GM12864 (cell line): Measurements from ENCODE around the gene HYCC2.
"Not testable (repeated sequence)": the region's sequence is repeated elsewhere in the genome, so short reads cannot be mapped to it uniquely, and the experiment has no call there.

Experiments
- DNase-seq: peaks from one replicate; pipeline ENCODE4 v3.0.0-alpha.2; 2011; ENCODE audit warnings: low read depth
- H3K4me3 ChIP-seq: 2 replicates; pipeline ENCODE4 v1.5.1; 2011; ENCODE audit warnings: mild to moderate bottlenecking, low read depth, low read length, control low read depth
- CTCF ChIP-seq: IDR thresholded peaks from 2 replicates; pipeline ENCODE4 v1.5.1; 2011; ENCODE audit warnings: low read depth, mild to moderate bottlenecking, moderate library complexity, low read length, control low read depth, inconsistent platforms; ENCODE audit errors: missing control alignments

HYCC2 gene

GRCh38 chr2:201057087-201057521 lies 14.4 kb downstream of the HYCC2 start:
- TF ChIP-seq CTCF: no peak
- no peak overlapping the region for H3K4me3 ChIP-seq
- DNase-seq: no peak

DNA sequence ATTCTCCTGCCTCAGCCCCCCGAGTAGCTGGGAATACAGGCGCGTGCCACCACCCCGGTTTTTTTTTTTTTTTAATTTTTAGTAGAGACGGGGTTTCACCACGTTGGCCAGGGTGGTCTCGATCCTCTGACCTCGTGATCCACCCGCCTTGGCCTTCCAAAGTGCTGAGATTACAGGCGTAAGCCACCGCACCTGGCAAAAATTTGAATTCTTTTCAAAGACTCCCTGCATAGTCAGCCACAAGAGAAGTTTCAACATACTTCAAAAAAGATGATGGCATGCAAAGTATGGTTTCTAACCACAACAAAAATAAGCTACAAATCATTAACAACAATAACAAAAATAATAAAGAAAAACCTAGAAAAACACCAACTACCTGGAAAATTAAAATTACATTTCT lies 22.0 kb downstream of the HYCC2 start:
- no peak for DNase-seq
- no peak overlapping the region for H3K4me3 ChIP-seq
- no peak for TF ChIP-seq CTCF

- TF ChIP-seq CTCF: no peak
- no peak for DNase-seq
- no peak overlapping the region for H3K4me3 ChIP-seq
These were observed 24.6 kb downstream of the HYCC2 start for GRCh38 chr2:201046881-201047280.

- DNase-seq, H3K4me3 ChIP-seq: not testable (repeated sequence)
These were observed 28.4 kb downstream of the HYCC2 start for GRCh38 chr2:201043050-201043449.

GRCh38 chr2:201042451-201042850 lies 29.0 kb downstream of the HYCC2 start:
- H3K4me3 ChIP-seq, DNase-seq: not testable (repeated sequence)

DNA sequence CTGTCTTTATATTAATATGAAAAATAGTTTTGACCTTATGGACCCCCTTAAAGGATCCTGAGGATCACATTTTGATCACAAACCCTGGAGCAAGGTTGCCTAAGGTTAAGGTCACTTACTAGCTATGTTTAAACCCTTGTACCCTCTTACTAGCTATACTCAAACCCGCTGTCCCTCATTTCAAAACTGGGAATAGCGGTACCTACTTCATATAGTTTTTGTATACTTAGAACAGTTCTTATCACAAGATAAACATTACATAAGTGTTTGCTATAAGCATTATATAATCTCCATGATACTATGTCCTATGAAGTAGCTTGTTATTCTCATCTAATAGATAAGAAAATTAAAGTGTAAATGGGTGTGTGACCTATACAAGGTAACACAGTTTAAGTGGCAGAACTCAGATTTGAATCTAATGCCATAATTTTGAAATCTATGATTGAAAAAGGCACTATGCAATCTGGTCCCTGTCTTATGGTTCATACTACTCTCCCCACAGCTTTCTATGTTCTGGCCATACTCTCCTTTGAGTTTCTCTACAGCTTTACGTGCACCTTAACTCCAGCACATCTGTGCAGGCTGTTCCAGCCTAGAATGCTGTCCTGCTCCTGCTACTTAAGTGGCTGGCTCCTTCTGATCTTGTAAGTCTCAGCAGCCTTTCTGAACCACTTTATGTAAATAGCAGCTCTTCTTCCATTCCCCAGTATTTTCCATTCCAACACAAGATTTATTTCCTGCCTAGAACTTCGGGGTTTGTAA lies 30.4 kb downstream of the HYCC2 start:
- no peak for DNase-seq
- no peak for TF ChIP-seq CTCF
- no peak overlapping the region for H3K4me3 ChIP-seq

GRCh38 chr2:201038855-201039254 lies 32.6 kb downstream of the HYCC2 start:
- DNase-seq: no peak
- H3K4me3 ChIP-seq: no peak overlapping the region
- TF ChIP-seq CTCF: no peak

DNA sequence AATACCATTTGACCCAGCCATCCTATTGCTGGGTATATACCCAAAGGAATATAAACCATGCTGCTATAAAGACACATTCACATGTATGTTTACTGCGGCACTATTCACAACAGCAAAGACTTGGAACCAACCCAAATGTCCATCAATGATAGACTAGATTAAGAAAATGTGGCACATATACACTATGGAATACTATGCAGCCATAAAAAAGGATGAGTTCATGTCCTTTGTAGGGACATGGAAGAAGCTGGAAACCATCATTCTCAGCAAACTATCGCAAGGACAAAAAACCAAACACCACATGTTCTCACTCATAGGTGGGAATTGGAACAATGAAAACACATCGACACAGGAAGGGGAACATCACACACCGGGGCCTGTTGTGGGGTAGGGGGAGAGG lies 33.1 kb downstream of the HYCC2 start:
- H3K4me3 ChIP-seq, DNase-seq: not testable (repeated sequence)

GRCh38 chr2:201034355-201034754 lies 37.1 kb downstream of the HYCC2 start:
- DNase-seq, H3K4me3 ChIP-seq: not testable (repeated sequence)
